Inflammatory macrophage treated with lipopolysaccharide for 1 hour (primary cell): ENCODE measurements around the gene TMEM135.

Experiments used
- DNase-seq, 2 donors: peaks; one replicate each; pipeline ENCODE4 v3.0.0-alpha.2; 2020 to 2022

The TMEM135 gene

DNA sequence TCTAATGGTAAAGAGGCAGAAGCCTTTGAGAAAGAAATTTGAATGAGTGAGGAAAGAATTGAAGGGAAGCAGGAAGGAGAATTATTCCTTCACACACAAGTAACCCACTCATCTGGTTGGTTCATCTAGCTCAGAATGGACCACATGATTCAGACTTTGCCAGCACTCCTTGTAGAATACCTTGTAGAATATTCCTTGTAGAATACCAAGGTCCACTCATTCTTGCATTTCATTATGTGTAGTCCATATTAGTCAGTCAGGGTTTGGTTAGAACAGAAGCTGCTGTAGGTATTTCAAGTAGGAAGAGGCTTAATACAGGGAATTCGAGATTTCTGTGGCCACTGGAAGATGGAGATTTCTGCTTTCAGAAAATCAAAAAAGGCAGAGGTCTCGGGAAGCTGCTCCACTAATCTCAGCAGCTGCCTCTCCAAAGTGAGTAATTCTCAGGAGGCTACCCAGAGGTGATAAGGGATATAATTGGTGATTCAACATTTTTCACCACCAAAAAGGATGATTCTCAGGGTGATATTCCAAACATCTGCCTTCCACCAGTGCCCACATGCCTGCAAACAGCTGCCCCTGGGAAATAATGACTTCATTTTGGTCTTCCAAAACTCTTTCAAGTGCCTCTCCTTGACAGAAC, 329.1 kb downstream of the TMEM135 start:
- no peak for DNase-seq

GRCh38 chr11:87368151-87368550, 330.4 kb downstream of the TMEM135 start:
- no peak for DNase-seq

DNA sequence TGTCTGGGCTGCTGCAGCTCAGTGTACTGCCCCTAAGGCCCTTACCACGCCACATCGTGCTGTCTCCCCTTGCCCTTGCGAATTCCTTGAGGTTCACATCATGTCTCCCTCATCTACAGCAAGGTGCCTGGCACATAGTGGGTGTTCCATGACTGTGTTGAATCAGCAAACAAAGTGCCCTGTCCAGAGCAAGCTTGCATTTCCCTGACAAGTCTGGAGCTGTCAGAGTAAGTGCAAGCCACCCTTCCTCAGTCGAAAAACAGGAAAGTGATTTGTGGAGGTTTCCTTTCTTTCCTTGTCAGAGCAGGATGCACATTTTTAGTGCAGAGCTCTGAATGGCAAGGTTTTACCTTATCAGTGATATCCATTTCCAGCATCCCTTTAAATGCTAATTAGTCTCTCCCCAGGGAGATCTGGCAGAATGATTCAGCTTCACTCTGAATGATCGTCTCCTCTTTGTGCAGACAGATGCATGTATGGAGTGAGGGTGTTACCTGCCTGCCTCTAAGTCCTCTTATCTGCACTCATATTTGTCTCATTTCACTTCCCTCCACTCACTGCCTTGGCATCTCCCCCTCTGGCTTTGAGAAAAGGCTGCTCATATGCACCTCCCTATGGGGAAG, 331.2 kb downstream of the TMEM135 start:
- DNase-seq, result no peak

DNA sequence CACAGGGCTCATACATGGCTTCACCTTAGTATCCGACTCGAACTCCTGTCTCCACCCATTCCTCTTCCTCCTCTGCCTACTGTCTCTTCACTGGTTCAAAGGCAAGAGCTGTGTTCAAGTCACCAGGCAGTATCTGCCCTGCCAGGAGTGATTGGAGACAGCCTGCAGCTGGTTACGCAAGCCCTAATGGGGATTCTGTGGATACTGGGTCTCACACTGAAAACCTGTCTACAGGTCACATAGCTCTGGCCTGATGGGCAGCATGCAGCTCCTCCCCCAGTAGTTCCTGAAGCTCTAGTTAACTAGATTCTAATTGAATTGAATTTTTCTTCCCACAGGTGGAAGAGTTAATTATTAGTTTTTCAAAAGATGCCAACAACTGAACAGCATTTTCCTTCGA, 332.2 kb downstream of the TMEM135 start:
- no peak for DNase-seq

DNA sequence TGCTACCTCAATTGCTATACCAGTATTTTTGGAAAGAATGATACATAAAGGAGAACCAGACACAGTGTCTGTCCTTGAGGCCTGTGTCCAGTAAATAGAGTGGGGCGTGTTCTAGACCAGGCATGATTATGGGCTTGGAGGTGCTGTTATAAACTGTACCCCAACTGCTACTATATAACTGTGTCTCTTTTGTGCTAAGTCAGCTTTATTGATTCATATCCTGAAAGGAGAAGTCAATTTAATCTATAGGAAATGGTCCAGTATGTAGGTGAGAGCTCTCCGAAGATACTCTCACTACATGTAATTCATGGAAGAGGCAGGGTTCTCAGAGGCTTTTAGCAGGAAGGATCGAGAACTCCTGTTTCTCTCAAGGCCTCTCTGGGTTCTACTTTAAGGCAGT, 334.3 kb downstream of the TMEM135 start:
- DNase-seq, result no peak
